Epidermal melanocyte (primary cell): ENCODE measurements around the gene KDM4B.
"Not testable (repeated sequence)": the region's sequence is repeated elsewhere in the genome, so short reads cannot be mapped to it uniquely, and the experiment has no call there.

Experiments
- DNase-seq: peaks from one replicate; pipeline ENCODE4 v3.0.0; 2011; ENCODE audit warnings: low spot score; ENCODE audit not compliant: insufficient read length

KDM4B gene

GRCh38 chr19:5194641-5195040 is 225.7 kb downstream of the KDM4B start:
- no peak for DNase-seq

DNA sequence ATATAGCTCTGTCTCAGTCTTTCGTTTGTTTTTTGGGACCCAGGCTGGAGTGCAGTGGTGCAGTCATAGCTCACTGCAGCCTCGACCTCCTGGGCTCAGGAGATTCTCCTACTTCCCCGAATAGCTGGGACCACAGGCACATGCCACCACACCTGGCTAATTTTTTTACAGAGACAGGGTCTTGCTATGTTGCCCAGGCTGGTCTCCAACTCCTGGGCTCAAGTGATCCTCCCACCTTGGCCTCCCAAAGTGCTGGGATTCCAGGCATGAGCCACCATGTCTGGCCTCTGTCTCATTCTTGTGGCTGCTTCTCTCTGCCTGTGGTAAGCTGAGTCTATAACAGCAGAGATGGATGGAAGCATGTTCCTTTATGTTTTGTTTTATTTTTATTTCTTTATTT is 226.7 kb downstream of the KDM4B start:
- DNase-seq = not testable (repeated sequence)

DNA sequence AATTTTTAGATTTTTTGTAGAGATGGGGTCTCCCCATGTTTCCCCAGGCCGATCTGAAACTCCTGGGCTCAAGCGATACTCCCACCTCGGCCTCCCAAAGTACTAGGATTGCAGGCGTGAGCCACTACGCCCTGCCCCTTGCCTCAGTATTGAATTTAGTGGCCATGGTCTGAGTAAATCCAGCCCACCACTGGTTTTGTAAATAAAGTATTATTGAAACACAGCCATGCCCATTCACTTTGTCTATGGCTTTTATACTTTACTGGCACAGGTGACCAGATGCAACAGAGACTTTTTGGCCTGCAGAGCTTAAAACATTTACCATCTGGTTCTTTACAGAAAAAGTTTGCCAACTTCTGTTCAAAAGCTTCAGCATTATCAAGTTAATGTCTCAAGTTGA is 227.9 kb downstream of the KDM4B start:
- DNase-seq = no peak

DNA sequence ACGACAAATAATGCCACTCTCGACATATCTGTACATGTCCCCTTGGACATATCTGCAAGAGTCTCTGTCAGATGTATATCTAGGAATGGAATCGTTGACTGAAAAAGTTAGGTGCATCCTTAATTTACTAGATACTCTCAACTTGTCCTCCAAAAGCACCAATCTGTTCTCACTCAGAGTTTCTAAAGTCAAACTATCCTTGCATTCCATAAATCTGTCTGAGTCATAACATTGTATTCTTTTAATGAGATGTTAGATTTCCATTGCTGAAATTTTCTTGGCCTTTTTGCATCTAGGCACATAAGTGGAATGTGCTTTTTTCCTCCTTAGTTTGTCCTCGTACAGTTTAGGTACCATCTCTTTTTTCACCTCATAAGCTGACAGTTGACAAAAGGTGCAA is 231.9 kb downstream of the KDM4B start:
- no peak for DNase-seq

- DNase-seq = no peak
These were observed 233.6 kb downstream of the KDM4B start for GRCh38 chr19:5202553-5202952.
